Measurements from ENCODE around the gene TGFBR3. TPM values are rescaled to one million over a fixed set of nuclear protein-coding genes. Genes with fewer than 3 reads are reported as not detected.

TGFBR3 gene
- total RNA-seq, 1 donor from 2014 or later = 51.7 TPM

GRCh38 chr1:91819038-91819788 is 66.7 kb downstream of the TGFBR3 start:
- no peak for TF ChIP-seq CTCF (IDR thresholded peaks at IDR 0.05)
- intact Hi-C loops (cut with DNase I) = no loop called here
- H3K9me3 ChIP-seq = no peaks in the 10 kb centered on the region
- H3K4me1 ChIP-seq = peaks cover 37% of the 10 kb centered on the region
- DNase-seq (no peak), ATAC-seq (no peak)
- H3K4me3 ChIP-seq = no peak overlapping the region
- no peaks in the 10 kb centered on the region for H3K36me3 ChIP-seq
- H3K27me3 ChIP-seq (ENCODE audit: low read depth) = no peaks in the 10 kb centered on the region
- no peak overlapping the region for H3K27ac ChIP-seq

GRCh38 chr1:91818713-91818975 is 67.3 kb downstream of the TGFBR3 start:
- H3K4me1 ChIP-seq = peaks cover 37% of the 10 kb centered on the region
- no peak for DNase-seq
- H3K36me3 ChIP-seq = no peaks in the 10 kb centered on the region
- TF ChIP-seq CTCF (IDR thresholded peaks at IDR 0.05) = no peak
- no peak overlapping the region for H3K27ac ChIP-seq
- no peaks in the 10 kb centered on the region for H3K9me3 ChIP-seq
- intact Hi-C loops (cut with DNase I) = no loop called here
- H3K27me3 ChIP-seq (ENCODE audit: low read depth) = no peaks in the 10 kb centered on the region
- H3K4me3 ChIP-seq = no peak overlapping the region
- no peak for ATAC-seq

- no peak overlapping the region for H3K27ac ChIP-seq
Observed at GRCh38 chr1:91817211-91817905, 68.6 kb downstream of the TGFBR3 start.

GRCh38 chr1:91816031-91816430 is 69.9 kb downstream of the TGFBR3 start:
- intact Hi-C loops (cut with DNase I) = no loop called here
- Histone ChIP-seq H3K4me1 (peaks cover 37% of the 10 kb centered on the region), H3K27me3 (ENCODE audit: low read depth) (no peaks in the 10 kb centered on the region), H3K4me3 (no peak overlapping the region), H3K9me3 (no peaks in the 10 kb centered on the region), H3K36me3 (no peaks in the 10 kb centered on the region), H3K27ac (no peak overlapping the region)
- DNase-seq (no peak), ATAC-seq (no peak)
- TF ChIP-seq CTCF (IDR thresholded peaks at IDR 0.05) = no peak

More at GRCh38 chr1:91817211-91817905, 68.6 kb downstream of the TGFBR3 start:
- no peaks in the 10 kb centered on the region for H3K27me3 ChIP-seq (ENCODE audit: low read depth)
- no peaks in the 10 kb centered on the region for H3K36me3 ChIP-seq
- intact Hi-C loops (cut with DNase I) = no loop called here
- no peak for TF ChIP-seq CTCF (IDR thresholded peaks at IDR 0.05)
- no peaks in the 10 kb centered on the region for H3K9me3 ChIP-seq
- H3K4me3 ChIP-seq = no peak overlapping the region
- ATAC-seq (no peak), DNase-seq (no peak)
- H3K4me1 ChIP-seq = peaks cover 37% of the 10 kb centered on the region

- ATAC-seq = no peak
Observed at GRCh38 chr1:91814448-91814847, 71.5 kb downstream of the TGFBR3 start.

More at GRCh38 chr1:91814448-91814847, 71.5 kb downstream of the TGFBR3 start:
- Histone ChIP-seq H3K36me3 (no peaks in the 10 kb centered on the region), H3K4me3 (no peak overlapping the region), H3K9me3 (no peaks in the 10 kb centered on the region), H3K27me3 (ENCODE audit: low read depth) (no peaks in the 10 kb centered on the region), H3K27ac (no peak overlapping the region), H3K4me1 (peaks cover 31% of the 10 kb centered on the region)
- intact Hi-C loops (cut with DNase I) = no loop called here
- no peak for TF ChIP-seq CTCF (IDR thresholded peaks at IDR 0.05)
- no peak for DNase-seq
